ENCODE results near the gene CASP4.

- TF ChIP-seq CTCF (IDR thresholded peaks at IDR 0.05; ENCODE audit: insufficient read depth, low read depth, low read length) (no peak), EZH2 (IDR thresholded peaks at IDR 0.05; ENCODE audit: insufficient read depth, low read length) (no peak)
Observed at GRCh38 chr11:104995001-104995408, 26.6 kb upstream of the CASP4 start.

Measured in astrocyte (in vitro differentiated cells and primary cell).